Osteocyte (in vitro differentiated cells): ENCODE results near the gene CDH12. TPM values are rescaled to one million over a fixed set of nuclear protein-coding genes. Genes with fewer than 3 reads are reported as not detected.

Experiments
- DNase-seq: peaks from one replicate; pipeline ENCODE4 v3.0.0; 2021; ENCODE audit warnings: mixed read lengths; ENCODE audit not compliant: unreplicated experiment; ENCODE audit errors: extremely low spot score
- H3K27ac Mint-ChIP-seq: one replicate; pipeline ENCODE4 v1.8.0; 2021; ENCODE audit warnings: mild to moderate bottlenecking, mixed read lengths; ENCODE audit not compliant: unreplicated experiment
- H3K27me3 Mint-ChIP-seq: one replicate; pipeline ENCODE4 v1.8.0; 2021; ENCODE audit warnings: mixed read lengths; ENCODE audit not compliant: unreplicated experiment
- H3K36me3 Mint-ChIP-seq: one replicate; pipeline ENCODE4 v1.8.0; 2021; ENCODE audit warnings: mixed read lengths; ENCODE audit not compliant: unreplicated experiment
- H3K4me1 Mint-ChIP-seq: one replicate; pipeline ENCODE4 v1.8.0; 2021; ENCODE audit warnings: mixed read lengths; ENCODE audit not compliant: unreplicated experiment
- H3K4me3 Mint-ChIP-seq: one replicate; pipeline ENCODE4 v1.8.0; 2021; ENCODE audit warnings: mild to moderate bottlenecking, moderate library complexity, mixed read lengths; ENCODE audit not compliant: unreplicated experiment
- H3K9me3 Mint-ChIP-seq: one replicate; pipeline ENCODE4 v1.8.0; 2021; ENCODE audit warnings: mixed read lengths; ENCODE audit not compliant: unreplicated experiment
- total RNA-seq: library from RNA; stranded (reverse); gene quantifications from 2 replicates; pipeline ENCODE4 v1.2.1, GENCODE V29; 2021
- TF ChIP-seq, protein P1 (sequence below): fragments of 200-600 bp; sonication (generic); IDR thresholded peaks from 2 replicates; pipeline ENCODE4 v1.5.0; 2021; ENCODE audit warnings: antibody characterized with exemption, mild to moderate bottlenecking, moderate library complexity

The CDH12 gene
- total RNA-seq, 1 donor from 2014 or later: not detected

DNA sequence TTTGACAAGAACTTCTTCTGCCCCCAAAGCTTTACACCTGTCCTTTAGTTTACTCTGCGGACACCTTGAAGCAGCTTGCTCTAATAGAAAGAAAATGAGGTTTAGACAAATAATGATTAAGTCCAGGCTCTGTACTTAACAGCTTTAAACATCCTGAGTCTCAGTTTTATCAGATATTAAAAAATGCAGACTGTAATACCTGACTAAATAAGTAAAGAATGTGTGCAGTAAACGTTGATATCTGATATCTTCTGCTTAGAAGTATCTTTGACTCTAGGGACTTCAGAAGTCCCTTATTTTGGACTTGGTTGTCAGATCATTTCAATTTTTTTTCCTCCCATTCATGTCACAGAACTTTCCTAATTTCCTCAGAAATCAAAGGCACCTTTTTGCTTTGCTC is 1060.4 kb downstream of the CDH12 start:
- Mint-ChIP-seq H3K4me1 (no peaks in the 10 kb centered on the region), H3K4me3 (no peak overlapping the region), H3K9me3 (no peaks in the 10 kb centered on the region), H3K36me3 (no peaks in the 10 kb centered on the region), H3K27me3 (peaks cover 3% of the 10 kb centered on the region), H3K27ac (no peak overlapping the region)
- TF ChIP-seq, protein P1, sequence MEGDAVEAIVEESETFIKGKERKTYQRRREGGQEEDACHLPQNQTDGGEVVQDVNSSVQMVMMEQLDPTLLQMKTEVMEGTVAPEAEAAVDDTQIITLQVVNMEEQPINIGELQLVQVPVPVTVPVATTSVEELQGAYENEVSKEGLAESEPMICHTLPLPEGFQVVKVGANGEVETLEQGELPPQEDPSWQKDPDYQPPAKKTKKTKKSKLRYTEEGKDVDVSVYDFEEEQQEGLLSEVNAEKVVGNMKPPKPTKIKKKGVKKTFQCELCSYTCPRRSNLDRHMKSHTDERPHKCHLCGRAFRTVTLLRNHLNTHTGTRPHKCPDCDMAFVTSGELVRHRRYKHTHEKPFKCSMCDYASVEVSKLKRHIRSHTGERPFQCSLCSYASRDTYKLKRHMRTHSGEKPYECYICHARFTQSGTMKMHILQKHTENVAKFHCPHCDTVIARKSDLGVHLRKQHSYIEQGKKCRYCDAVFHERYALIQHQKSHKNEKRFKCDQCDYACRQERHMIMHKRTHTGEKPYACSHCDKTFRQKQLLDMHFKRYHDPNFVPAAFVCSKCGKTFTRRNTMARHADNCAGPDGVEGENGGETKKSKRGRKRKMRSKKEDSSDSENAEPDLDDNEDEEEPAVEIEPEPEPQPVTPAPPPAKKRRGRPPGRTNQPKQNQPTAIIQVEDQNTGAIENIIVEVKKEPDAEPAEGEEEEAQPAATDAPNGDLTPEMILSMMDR: no peak
- no peak for DNase-seq

DNA sequence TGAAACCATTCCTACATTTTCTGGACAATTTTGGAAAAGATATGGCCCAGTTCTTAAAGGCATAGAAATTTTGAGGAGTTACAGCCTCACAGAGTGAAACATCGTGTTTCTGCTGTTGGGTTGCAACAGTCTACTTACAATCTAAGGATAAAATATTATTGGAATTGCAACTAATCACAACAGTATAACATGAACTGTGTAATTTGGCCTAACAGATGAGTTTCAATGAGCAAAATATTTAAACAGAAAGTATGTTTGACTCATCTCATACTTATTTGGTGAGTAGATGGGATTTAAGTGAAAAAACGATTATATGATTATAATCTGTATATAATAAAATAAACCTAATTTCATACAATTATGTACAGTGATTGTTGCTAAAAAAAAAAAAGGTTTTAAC is 1061.8 kb downstream of the CDH12 start:
- H3K9me3 Mint-ChIP-seq: peaks cover 2% of the 10 kb centered on the region
- no peak for DNase-seq
- no peak overlapping the region for H3K27ac Mint-ChIP-seq
- TF ChIP-seq, protein P1: no peak
- no peak overlapping the region for H3K4me3 Mint-ChIP-seq
- peaks cover 3% of the 10 kb centered on the region for H3K27me3 Mint-ChIP-seq
- no peaks in the 10 kb centered on the region for H3K4me1 Mint-ChIP-seq
- H3K36me3 Mint-ChIP-seq: no peaks in the 10 kb centered on the region

DNA sequence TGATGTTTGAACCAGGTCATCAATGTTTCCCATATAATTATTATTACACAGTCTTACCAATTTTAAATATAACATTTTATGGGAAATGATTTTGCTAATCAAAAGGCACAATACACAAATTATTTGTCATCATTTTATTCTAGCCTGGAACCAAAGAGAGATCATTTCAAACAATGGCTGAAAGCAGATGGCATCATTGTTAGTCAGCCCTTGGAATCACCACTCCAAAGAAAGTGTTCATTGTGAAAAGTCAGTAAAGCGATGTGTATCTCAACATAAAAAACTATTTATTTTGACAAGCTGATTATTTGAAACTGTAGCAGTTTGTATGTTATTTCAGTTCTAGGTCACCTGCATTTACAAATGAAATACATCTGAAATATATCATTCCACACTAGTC is 1068.7 kb downstream of the CDH12 start:
- no peaks in the 10 kb centered on the region for H3K36me3 Mint-ChIP-seq
- peaks cover 3% of the 10 kb centered on the region for H3K27me3 Mint-ChIP-seq
- no peaks in the 10 kb centered on the region for H3K4me1 Mint-ChIP-seq
- TF ChIP-seq, protein P1: no peak
- no peak overlapping the region for H3K27ac Mint-ChIP-seq
- no peak overlapping the region for H3K4me3 Mint-ChIP-seq
- DNase-seq: no peak
- peaks cover 4% of the 10 kb centered on the region for H3K9me3 Mint-ChIP-seq

DNA sequence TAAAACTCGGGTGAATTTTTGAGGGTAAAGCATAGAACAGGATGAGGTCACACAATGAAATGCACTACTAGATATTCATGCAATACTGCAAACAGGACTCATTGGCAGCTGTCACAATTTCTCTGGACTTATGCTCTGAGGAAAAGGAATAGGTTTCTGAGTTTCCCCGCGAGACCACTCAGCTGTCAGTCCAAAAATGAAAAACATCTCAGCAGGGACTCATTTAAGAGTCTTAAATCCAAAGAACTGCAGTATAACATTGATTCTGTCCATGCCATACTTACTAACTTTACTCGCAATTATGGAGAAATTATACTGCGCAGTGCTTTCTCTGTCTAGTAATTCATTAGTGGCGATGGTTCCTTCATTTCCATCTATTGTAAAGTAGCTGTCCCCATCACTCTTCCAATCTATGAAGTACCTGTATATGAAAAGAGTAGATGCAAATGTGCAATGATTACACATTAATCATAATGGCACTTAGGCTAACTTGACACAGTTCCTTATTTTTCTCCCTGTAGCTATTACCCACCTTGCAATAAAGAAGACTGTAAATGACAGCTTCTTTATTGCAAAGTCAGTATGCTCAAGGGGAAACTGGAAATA is 1070.0 kb downstream of the CDH12 start:
- H3K9me3 Mint-ChIP-seq: peaks cover 4% of the 10 kb centered on the region
- no peak overlapping the region for H3K27ac Mint-ChIP-seq
- H3K36me3 Mint-ChIP-seq: no peaks in the 10 kb centered on the region
- H3K4me3 Mint-ChIP-seq: no peak overlapping the region
- TF ChIP-seq, protein P1: no peak
- no peak for DNase-seq
- peaks cover 2% of the 10 kb centered on the region for H3K27me3 Mint-ChIP-seq
- no peaks in the 10 kb centered on the region for H3K4me1 Mint-ChIP-seq

DNA sequence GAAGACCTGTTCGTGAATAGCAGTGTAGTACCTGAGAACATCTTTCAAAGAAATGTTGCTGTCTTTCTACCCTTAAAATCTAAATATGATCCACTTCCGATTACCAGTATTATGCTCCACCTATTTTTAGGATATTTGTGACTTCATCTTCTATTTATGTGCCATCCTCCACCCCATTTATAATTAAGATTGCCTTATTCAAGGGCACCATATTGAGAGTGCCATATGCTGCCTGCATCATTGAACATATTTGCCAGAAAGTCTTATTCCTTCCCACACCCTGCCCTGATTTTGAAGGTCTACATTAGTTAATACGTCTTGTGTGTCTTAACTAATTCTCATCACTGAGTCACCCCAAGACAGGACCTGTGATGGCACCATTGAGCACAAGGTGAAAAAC is 1076.7 kb downstream of the CDH12 start:
- Mint-ChIP-seq H3K27me3 (peaks cover 5% of the 10 kb centered on the region), H3K4me1 (no peaks in the 10 kb centered on the region), H3K36me3 (no peaks in the 10 kb centered on the region), H3K4me3 (no peak overlapping the region), H3K9me3 (no peaks in the 10 kb centered on the region), H3K27ac (no peak overlapping the region)
- TF ChIP-seq, protein P1: no peak
- DNase-seq: no peak
